ENCODE results near the gene CISD3.
"Not testable (repeated sequence)": the region's sequence is repeated elsewhere in the genome, so short reads cannot be mapped to it uniquely, and the experiment has no call there.

The CISD3 gene

GRCh38 chr17:38709104-38709820 is 20.9 kb upstream of the CISD3 start:
- no peak for DNase-seq

- no peak for DNase-seq
These were observed 20.1 kb upstream of the CISD3 start for GRCh38 chr17:38709864-38710603.

- DNase-seq = no peak
These were observed 19.6 kb upstream of the CISD3 start for GRCh38 chr17:38710604-38710962.

- no peak for DNase-seq
These were observed 19.2 kb upstream of the CISD3 start for GRCh38 chr17:38710985-38711384.

GRCh38 chr17:38711792-38712571 is 18.2 kb upstream of the CISD3 start:
- DNase-seq = no peak

- DNase-seq = no peak
These were observed 17.5 kb upstream of the CISD3 start for GRCh38 chr17:38712593-38712992.

GRCh38 chr17:38713456-38714075 is 16.6 kb upstream of the CISD3 start:
- no peak for DNase-seq

- no peak for DNase-seq
These were observed 14.8 kb upstream of the CISD3 start for GRCh38 chr17:38715216-38715943.

- no peak for DNase-seq
These were observed 13.7 kb upstream of the CISD3 start for GRCh38 chr17:38716368-38717005.

GRCh38 chr17:38717139-38717745 is 12.9 kb upstream of the CISD3 start:
- DNase-seq = no peak

- no peak for DNase-seq
These were observed 10.7 kb upstream of the CISD3 start for GRCh38 chr17:38719289-38719942.

- DNase-seq = no peak
These were observed 10.0 kb upstream of the CISD3 start for GRCh38 chr17:38719943-38720641.

GRCh38 chr17:38720941-38721340 is 9.2 kb upstream of the CISD3 start:
- DNase-seq = no peak

- no peak for DNase-seq
These were observed 8.3 kb upstream of the CISD3 start for GRCh38 chr17:38721802-38722201.

GRCh38 chr17:38724337-38724988 is 5.7 kb upstream of the CISD3 start:
- DNase-seq = peak; percentile 93

- peak; percentile 19 for DNase-seq
These were observed 5.1 kb upstream of the CISD3 start for GRCh38 chr17:38725066-38725465.

- not testable (repeated sequence) for DNase-seq
These were observed 4.0 kb upstream of the CISD3 start for GRCh38 chr17:38726145-38726544.

GRCh38 chr17:38727736-38728135 is 2.4 kb upstream of the CISD3 start:
- no peak for DNase-seq

GRCh38 chr17:38728290-38728831 is 1.8 kb upstream of the CISD3 start:
- no peak for DNase-seq
